HG03064 (cell line): Measurements from ENCODE around the gene CACNA2D3.
"Not testable (repeated sequence)": the region's sequence is repeated elsewhere in the genome, so short reads cannot be mapped to it uniquely, and the experiment has no call there.

Experiments used
- ATAC-seq: cut with Tn5 transposase; IDR thresholded peaks from one replicate; pipeline ENCODE4 v1.9.1; 2021; ENCODE audit warnings: low read depth; ENCODE audit not compliant: unreplicated experiment

Gene CACNA2D3

DNA sequence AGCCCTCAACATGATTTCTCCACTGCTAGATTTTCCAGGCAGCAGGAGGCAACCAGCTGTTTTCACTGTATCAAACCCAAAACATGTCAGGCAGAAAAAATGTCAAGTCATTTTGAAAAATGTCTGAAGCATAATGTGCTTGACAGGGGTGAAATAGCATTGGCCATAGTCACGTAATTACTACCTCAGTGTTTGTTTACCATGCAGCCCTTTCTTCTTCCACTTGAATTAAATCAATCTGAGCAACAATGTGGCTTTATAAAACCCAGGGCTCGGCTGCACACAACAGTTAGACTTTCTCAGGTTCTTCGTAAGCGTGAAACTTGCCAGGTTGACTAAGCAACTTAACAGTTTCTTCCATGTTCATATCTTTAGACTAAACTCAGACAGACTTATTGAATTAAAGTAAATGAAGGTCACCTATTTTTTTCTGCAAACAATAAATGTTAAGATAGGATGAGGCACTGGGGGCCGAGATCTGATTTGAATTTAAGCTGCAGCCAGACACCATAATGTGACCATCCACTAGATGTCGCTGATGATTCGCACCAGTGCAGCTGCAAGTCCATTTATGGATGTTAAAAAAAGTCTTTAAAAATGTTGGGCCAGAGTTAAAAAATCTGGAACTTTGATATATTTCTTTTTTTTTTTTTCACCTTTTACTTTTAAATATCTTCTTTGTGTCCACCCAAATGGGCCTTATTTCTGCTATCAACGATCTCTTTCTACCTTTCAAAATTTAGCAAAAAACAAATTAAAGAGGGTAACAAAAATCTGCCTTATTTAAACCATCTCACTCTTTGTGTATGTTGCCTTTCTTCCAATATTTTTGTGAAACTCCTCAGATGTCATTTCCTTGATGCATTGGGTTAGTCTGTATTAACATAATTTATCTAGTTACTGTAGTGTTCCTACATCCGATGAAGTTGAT, 305.9 kb downstream of the CACNA2D3 start:
- ATAC-seq = no peak

DNA sequence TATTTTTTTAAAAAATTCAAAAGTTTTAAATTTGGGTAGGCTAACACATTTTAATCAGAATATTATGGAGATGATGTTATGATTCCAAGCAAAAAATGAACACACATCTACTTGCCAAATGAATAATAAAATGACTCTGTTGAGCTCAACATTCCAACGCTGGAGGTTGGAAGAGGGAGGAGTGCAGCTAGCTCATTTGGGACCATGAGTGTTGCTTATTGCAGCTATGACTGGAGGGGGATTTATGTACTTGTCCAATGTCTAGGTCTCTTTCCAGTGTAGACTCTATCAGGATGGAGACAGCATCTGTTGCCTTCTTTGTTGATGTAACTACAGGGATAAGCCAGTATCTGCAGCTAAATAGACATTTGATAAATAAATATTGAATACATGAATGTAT, 310.6 kb downstream of the CACNA2D3 start:
- no peak for ATAC-seq

- ATAC-seq = no peak
Measured at GRCh38 chr3:54433846-54434245, 311.5 kb downstream of the CACNA2D3 start.

- ATAC-seq = no peak
Measured at GRCh38 chr3:54434756-54435155, 312.4 kb downstream of the CACNA2D3 start.

DNA sequence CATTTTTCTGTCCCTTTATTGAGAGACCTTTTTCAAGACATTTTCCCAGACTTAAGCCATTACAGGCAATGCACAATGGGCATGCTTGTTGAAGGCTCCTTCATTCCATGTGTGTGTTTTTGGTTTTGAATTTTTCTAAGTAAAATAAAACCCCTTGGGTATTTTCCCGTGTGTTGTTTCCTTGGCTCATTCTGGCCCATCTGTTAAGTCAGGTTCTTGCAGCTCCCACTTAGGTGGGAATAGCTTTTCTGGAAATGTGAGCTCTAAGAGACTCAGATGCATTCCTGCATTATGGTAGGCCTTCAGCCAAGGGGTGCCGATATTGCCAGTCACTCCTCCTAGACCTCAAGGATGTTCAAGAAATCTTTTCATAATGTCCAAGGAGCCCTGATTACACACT, 314.9 kb downstream of the CACNA2D3 start:
- no peak for ATAC-seq

DNA sequence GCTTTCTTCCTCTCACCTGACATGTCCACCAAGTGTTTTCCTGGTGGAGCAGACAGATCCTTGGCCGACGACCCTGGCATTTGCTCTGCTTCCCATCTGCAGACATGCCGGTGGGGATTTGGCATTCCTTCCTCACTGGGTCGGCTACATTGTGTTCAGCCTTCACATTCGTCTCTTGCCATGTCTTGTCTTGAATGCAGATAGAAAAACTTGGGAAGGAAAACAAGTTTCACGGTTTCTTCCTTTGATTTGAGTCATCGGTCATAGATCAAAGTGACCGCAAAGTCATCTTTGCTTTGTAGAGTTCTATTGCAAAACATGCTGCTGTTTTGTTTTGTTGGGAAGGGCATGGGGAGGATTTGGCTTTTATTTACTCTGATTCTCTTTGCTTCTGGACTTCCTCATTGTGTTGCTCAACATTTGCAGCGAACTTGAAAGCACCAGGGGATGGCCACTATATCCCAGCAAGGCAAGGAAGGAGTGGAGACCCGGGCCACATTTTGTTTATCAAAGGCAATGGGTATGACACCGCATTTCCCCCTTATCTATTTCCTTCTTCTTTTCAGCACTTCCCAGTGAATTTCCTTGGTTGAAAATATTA, 321.3 kb downstream of the CACNA2D3 start:
- ATAC-seq = no peak

GRCh38 chr3:54445630-54446029, 323.3 kb downstream of the CACNA2D3 start:
- ATAC-seq = no peak

- no peak for ATAC-seq
Measured at GRCh38 chr3:54447427-54447826, 325.1 kb downstream of the CACNA2D3 start.

DNA sequence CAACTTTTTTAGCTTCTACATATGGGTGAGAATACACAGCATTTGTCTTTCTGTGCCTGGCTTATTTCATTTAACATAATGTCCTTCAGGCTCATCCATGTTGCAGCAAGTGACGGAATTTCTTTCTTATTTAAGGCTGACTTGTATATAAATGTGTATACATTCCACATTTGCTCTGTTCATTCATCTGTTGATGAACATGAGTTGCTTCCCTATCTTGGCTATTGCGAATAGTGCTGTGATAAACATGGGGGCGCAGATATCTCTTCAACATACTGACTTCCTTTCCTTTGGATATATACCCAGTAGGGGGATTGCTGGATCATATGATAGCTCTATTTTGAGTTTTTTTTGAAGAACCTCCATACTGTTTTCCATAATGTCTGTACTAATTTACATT, 332.5 kb downstream of the CACNA2D3 start:
- ATAC-seq = no peak

DNA sequence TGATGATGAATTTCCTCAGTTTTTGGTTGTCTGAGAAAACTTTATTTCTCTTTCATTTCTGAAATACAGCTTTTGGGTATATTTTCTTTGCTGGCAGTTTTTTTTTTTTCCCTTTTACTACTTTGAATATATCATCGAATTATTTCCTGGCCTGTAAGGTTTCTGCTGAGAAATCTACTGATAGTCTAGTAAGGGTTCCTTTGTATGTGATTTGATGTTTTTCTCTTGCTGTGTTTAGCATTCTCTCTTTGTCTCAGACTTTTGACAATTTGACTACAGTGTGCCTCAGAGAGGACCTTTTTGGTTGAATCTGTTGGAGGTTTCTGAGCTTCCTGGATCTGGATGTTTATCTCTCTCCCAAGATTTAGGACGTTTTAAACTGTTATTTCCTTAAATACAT, 336.0 kb downstream of the CACNA2D3 start:
- ATAC-seq = no peak

- not testable (repeated sequence) for ATAC-seq
Measured at GRCh38 chr3:54464554-54464953, 342.2 kb downstream of the CACNA2D3 start.

- ATAC-seq = no peak
Measured at GRCh38 chr3:54476891-54477290, 354.5 kb downstream of the CACNA2D3 start.

GRCh38 chr3:54481606-54482365, 359.4 kb downstream of the CACNA2D3 start:
- ATAC-seq = no peak

DNA sequence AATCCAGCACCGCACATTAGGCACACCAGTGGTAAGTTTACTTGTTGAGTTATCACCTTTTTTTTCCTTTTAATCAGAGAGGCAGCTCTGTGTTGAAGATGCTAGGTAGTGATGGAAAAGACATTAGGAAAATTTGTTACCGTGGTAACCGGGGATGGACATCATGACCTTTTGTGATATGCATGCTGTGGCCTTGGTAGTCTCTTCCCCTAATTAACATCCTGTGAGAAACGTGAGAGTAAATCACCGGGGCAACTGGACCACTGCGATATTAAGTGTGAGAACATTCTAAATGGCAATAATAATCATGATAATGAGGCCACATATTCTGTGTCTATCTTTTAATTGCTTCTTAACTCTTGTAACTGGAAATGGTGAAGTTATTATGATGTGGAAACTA, 362.0 kb downstream of the CACNA2D3 start:
- ATAC-seq = no peak

GRCh38 chr3:54486317-54486716, 364.0 kb downstream of the CACNA2D3 start:
- no peak for ATAC-seq

GRCh38 chr3:54488297-54488696, 365.9 kb downstream of the CACNA2D3 start:
- no peak for ATAC-seq

DNA sequence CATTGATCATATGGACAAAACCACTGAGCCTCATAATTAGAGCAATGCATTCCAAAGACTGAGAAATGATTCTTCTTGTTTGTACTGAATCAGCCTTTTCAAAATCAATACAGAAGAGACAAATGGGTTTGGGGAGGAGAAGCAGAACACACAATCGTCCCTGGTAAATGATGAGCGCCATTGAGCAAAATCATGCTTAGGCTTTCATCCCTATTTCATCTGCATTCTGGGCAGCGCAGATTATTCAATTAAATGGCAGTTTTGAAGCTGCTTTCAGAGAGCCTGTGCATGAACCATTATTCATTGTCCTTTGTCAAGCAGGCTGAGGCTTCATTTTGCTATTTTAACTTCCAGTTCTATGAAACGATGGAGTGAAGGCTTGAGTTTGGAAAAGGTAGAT, 371.9 kb downstream of the CACNA2D3 start:
- ATAC-seq = no peak

DNA sequence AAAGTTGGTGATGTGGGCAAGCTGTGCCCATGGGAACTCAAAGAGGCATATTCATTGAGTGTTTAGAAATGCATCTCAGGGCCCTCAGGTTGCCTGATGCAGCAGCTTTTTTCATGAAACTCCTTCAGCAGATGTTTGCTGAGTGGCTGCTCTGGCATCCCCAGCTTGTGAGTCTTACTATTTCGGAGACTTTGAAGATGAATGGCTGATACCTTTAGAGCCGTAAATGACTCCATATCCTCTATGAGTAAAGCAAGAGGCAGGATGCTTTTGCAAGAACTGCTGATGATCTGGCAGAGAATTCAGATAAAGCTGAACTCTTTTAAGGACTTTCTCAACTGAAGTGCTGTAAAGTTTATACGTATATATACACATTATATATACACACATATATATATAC, 384.3 kb downstream of the CACNA2D3 start:
- no peak for ATAC-seq

DNA sequence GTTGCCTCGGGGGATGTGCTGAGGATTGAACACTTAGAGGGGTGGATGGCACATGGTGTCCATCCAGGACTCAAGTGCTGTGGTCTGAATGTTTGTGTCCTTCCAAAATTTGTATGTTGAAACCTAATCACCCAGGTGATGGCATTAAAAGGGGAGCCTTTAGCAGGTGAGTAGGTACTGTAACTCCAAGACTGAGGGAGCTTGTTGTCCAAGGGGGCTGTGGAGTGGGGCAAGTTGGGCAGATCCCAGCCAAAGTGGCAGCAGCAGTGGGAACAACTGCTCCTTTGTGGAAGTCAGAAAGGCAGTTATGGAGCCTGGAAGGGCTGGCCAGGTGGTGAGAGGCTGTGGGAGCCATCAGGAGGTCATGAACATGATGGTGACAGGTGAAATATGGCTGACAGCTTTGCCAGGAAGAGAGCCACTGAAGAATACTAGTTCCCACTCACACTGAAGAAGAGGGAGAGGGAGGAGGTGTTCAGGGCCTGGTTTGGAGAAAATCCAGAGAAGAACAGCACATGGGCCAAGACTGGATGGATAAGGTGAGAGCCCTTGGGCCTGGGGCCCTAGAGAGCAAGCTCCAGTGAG, 385.6 kb downstream of the CACNA2D3 start:
- ATAC-seq = no peak

DNA sequence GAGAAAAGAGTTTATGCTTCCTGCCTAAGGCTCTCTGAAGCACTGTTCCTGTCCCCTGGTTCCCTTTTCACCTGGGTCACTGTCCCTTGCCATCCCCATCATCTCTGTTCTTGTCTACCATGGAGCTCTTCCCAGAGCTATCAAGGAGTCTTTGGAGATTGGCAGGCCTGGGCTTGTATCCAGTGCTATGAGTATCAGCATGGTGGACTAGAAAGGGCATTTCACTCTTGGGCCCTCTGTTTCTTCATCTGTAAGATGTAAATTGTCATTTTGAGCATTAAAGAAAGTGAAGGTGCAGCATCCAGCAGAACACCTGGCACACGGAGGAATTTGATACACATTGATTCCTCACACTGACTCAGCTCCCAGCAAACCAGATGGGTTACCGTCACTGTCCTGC, 388.2 kb downstream of the CACNA2D3 start:
- no peak for ATAC-seq

DNA sequence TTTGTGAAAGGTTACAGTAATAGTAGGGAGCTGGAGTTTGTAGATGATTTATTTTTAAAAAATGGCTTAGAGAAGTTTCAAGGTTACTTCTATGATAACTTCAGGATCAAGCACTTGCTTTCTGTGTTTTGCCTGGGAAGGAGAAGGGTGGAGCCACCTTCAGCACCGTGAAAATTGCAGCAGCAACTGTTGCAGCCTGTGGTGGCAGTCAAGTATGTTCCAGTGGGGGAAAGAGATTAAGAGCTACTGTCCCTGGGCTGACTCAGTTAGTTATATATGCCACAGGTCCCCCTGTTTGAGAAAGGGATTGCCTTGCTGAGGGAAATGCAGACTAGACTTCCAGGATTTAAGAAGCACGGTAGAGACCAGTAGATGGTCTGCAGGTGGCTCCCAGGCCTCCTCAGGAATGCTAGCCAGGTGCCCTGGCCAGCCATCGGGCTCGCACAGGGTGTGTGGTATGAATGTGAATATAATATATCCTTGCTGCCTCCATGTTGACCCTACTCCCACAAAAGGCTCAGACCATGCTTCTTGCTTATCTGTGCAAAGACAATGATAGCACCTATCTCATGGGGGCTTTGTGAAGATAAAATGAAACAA, 389.5 kb downstream of the CACNA2D3 start:
- no peak for ATAC-seq
